Type B pancreatic cell (in vitro differentiated cells): ENCODE measurements around the gene RAF1. TPM values are rescaled to one million over a fixed set of nuclear protein-coding genes. Genes with fewer than 3 reads are reported as not detected.
"Not testable (repeated sequence)": the region's sequence is repeated elsewhere in the genome, so short reads cannot be mapped to it uniquely, and the experiment has no call there.

Experiments
- DNase-seq: peaks from one replicate; pipeline ENCODE4 v3.0.0; 2021; ENCODE audit warnings: mixed read lengths; ENCODE audit not compliant: unreplicated experiment; ENCODE audit errors: extremely low spot score
- H3K27ac Mint-ChIP-seq: 2 replicates; pipeline ENCODE4 v1.8.0; 2021; ENCODE audit warnings: mild to moderate bottlenecking, mixed read lengths
- H3K27me3 Mint-ChIP-seq: 2 replicates; pipeline ENCODE4 v1.8.0; 2021; ENCODE audit warnings: mixed read lengths
- H3K36me3 Mint-ChIP-seq: 2 replicates; pipeline ENCODE4 v1.8.0; 2021; ENCODE audit warnings: mixed read lengths
- H3K4me1 Mint-ChIP-seq: one replicate; pipeline ENCODE4 v1.8.0; 2021; ENCODE audit warnings: mixed read lengths; ENCODE audit not compliant: unreplicated experiment
- H3K4me3 Mint-ChIP-seq: 2 replicates; pipeline ENCODE4 v1.8.0; 2021; ENCODE audit warnings: mild to moderate bottlenecking, mixed read lengths
- H3K9me3 Mint-ChIP-seq: 2 replicates; pipeline ENCODE4 v1.8.0; 2021; ENCODE audit warnings: mixed read lengths
- total RNA-seq: library from RNA; stranded (reverse); gene quantifications from 2 replicates; pipeline ENCODE4 v1.2.1, GENCODE V29; 2021; ENCODE audit warnings: low replicate concordance
- TF ChIP-seq, protein P1 (sequence below): fragments of 200-600 bp; sonication (generic); conservative IDR thresholded peaks from 2 replicates; pipeline ENCODE4 v1.5.0; 2021; ENCODE audit warnings: antibody characterized with exemption, mild to moderate bottlenecking

The RAF1 gene
- total RNA-seq, 1 donor from 2014 or later: 92.1 TPM

- Mint-ChIP-seq H3K36me3 (peaks cover 6% of the 10 kb centered on the region), H3K4me1 (peaks cover 28% of the 10 kb centered on the region), H3K4me3 (no peak overlapping the region), H3K27me3 (no peaks in the 10 kb centered on the region), H3K27ac (no peak overlapping the region), H3K9me3 (no peaks in the 10 kb centered on the region)
- TF ChIP-seq, protein P1, sequence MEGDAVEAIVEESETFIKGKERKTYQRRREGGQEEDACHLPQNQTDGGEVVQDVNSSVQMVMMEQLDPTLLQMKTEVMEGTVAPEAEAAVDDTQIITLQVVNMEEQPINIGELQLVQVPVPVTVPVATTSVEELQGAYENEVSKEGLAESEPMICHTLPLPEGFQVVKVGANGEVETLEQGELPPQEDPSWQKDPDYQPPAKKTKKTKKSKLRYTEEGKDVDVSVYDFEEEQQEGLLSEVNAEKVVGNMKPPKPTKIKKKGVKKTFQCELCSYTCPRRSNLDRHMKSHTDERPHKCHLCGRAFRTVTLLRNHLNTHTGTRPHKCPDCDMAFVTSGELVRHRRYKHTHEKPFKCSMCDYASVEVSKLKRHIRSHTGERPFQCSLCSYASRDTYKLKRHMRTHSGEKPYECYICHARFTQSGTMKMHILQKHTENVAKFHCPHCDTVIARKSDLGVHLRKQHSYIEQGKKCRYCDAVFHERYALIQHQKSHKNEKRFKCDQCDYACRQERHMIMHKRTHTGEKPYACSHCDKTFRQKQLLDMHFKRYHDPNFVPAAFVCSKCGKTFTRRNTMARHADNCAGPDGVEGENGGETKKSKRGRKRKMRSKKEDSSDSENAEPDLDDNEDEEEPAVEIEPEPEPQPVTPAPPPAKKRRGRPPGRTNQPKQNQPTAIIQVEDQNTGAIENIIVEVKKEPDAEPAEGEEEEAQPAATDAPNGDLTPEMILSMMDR: no peak
- no peak for DNase-seq
Measured at GRCh38 chr3:12629560-12629959, 34.4 kb downstream of the RAF1 start.

- Mint-ChIP-seq H3K9me3 (no peaks in the 10 kb centered on the region), H3K4me3 (no peak overlapping the region), H3K4me1 (peaks cover 32% of the 10 kb centered on the region), H3K36me3 (peaks cover 6% of the 10 kb centered on the region), H3K27me3 (no peaks in the 10 kb centered on the region), H3K27ac (no peak overlapping the region)
- TF ChIP-seq, protein P1: no peak
- no peak for DNase-seq
Measured at GRCh38 chr3:12628813-12629212, 35.1 kb downstream of the RAF1 start.

GRCh38 chr3:12627370-12627769 is 36.5 kb downstream of the RAF1 start:
- no peak overlapping the region for H3K4me3 Mint-ChIP-seq
- peaks cover 2% of the 10 kb centered on the region for H3K36me3 Mint-ChIP-seq
- H3K27ac Mint-ChIP-seq: no peak overlapping the region
- no peak for DNase-seq
- TF ChIP-seq, protein P1: no peak
- H3K9me3 Mint-ChIP-seq: no peaks in the 10 kb centered on the region
- peaks cover 31% of the 10 kb centered on the region for H3K4me1 Mint-ChIP-seq
- H3K27me3 Mint-ChIP-seq: no peaks in the 10 kb centered on the region

- Mint-ChIP-seq H3K27ac (peak overlapping the region; percentile 66), H3K4me1 (peaks cover 30% of the 10 kb centered on the region)
- not testable (repeated sequence) for DNase-seq, H3K27me3 Mint-ChIP-seq, H3K36me3 Mint-ChIP-seq, H3K4me3 Mint-ChIP-seq, H3K9me3 Mint-ChIP-seq
Measured at GRCh38 chr3:12624964-12625363, 39.0 kb downstream of the RAF1 start.

- no peak for DNase-seq
- H3K27ac Mint-ChIP-seq: no peak overlapping the region
- TF ChIP-seq, protein P1: no peak
- H3K4me3 Mint-ChIP-seq: no peak overlapping the region
- H3K36me3 Mint-ChIP-seq: no peaks in the 10 kb centered on the region
- no peaks in the 10 kb centered on the region for H3K9me3 Mint-ChIP-seq
- no peaks in the 10 kb centered on the region for H3K27me3 Mint-ChIP-seq
- peaks cover 27% of the 10 kb centered on the region for H3K4me1 Mint-ChIP-seq
Measured at GRCh38 chr3:12624056-12624455, 39.9 kb downstream of the RAF1 start.

DNA sequence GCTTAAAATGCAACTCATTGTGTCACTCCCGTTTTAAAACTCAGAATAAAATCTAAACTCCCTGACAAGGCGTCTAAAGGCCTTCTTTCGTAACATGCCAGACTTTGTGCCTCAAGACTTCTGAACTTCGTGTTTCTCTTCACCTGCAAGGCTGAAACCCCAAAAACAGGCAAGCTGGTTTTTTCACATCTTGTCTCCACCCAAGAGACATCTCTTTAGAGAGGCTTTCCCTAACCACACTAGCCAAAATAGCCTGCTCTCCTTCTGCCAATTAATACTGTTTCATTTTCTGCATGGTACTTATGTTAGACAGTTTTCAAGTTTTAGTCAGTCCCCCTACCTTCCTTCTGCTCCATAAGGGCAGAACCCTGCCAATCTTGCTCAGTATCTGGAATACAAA is 41.6 kb downstream of the RAF1 start:
- TF ChIP-seq, protein P1: no peak
- H3K4me3 Mint-ChIP-seq: no peak overlapping the region
- H3K4me1 Mint-ChIP-seq: peaks cover 26% of the 10 kb centered on the region
- peak overlapping the region; percentile 2 for H3K27ac Mint-ChIP-seq
- peaks cover 7% of the 10 kb centered on the region for H3K36me3 Mint-ChIP-seq
- H3K9me3 Mint-ChIP-seq: no peaks in the 10 kb centered on the region
- H3K27me3 Mint-ChIP-seq: no peaks in the 10 kb centered on the region
- DNase-seq: no peak
